HepG2 (cell line): Measurements from ENCODE around the gene PRRT1. TPM values are rescaled to one million over a fixed set of nuclear protein-coding genes. Genes with fewer than 3 reads are reported as not detected.
A peak's percentile ranks its signal among the peaks of the same experiment; 100 is the strongest.

ENCODE experiments used
- ATAC-seq: fragments of 200-7000 bp; cut with Tn5 transposase; 3 replicates; pipeline ENCODE4 v1.9.1; 2020; ENCODE audit warnings: mild to moderate bottlenecking, moderate library complexity
- BruUV-seq: library from RNA; stranded (reverse); fragments of 400-500 nt; replicated peaks from 2 replicates; lab custom pipeline; 2021; lab: Mats Ljungman, UMichigan
- CTCF ChIA-PET: fragments of 300-600 bp; formaldehyde crosslinking; extraction: SDS; loops from one replicate; lab custom pipeline; 2021; ENCODE audit warnings: low total read pairs, inconsistent platforms, low intra/inter-chr PET ratio; lab: Yijun Ruan, JAX
- POLR2A ChIA-PET: fragments of 350-600 bp; sonication (Branson Sonifier 250); formaldehyde crosslinking; loops from one replicate; lab custom pipeline; 2020; ENCODE audit warnings: antibody characterized with exemption, inconsistent platforms; lab: Yijun Ruan, JAX
- DNase-seq: peaks from one replicate; pipeline ENCODE4 v3.0.0-alpha.2; 2015; ENCODE audit warnings: low spot score
- FAIRE-seq: peaks from 3 replicates; lab custom pipeline; 2011; peaks lifted over from hg19 to GRCh38; lab: Jason Lieb, UNC
- H2AFZ ChIP-seq: one replicate; pipeline ENCODE4 v1.6.1; 2011; ENCODE audit warnings: low read length, inconsistent platforms
- H3K27ac ChIP-seq: fragments of 300-600 bp; 3 replicates; pipeline ENCODE4 v1.8.0; 2011; ENCODE audit warnings: mixed run types, mild to moderate bottlenecking, mixed read lengths, low read length, inconsistent platforms; ENCODE audit not compliant: insufficient read depth; ENCODE audit errors: extremely low read length
- H3K27me3 ChIP-seq, 2 experiments: fragments of 200-600 bp in 1 of 2; 2 replicates in 1 of 2; 3 replicates in 1 of 2; pipeline versions ENCODE4 v1.6.0 to v1.8.0; 2011; ENCODE audit warnings: low read length in 2 of 2, mild to moderate bottlenecking in 2 of 2, moderate library complexity in 2 of 2, inconsistent platforms in 1 of 2; ENCODE audit not compliant: insufficient read depth in 2 of 2, control insufficient read depth in 1 of 2
- H3K36me3 ChIP-seq, 2 experiments: fragments of 200-600 bp in 1 of 2; replicated peaks in 1 of 2; 2 replicates in 1 of 2; 3 replicates in 1 of 2; pipeline versions ENCODE4 v1.5.1 to v1.8.0; 2011; ENCODE audit warnings: low read length in 2 of 2, inconsistent platforms in 1 of 2; ENCODE audit not compliant: insufficient read depth in 2 of 2, control insufficient read depth in 1 of 2
- H3K4me1 ChIP-seq: 2 replicates; pipeline ENCODE4 v1.5.1; 2012; ENCODE audit warnings: low read length, inconsistent platforms; ENCODE audit not compliant: insufficient read depth
- H3K4me2 ChIP-seq: 2 replicates; pipeline ENCODE4 v1.6.0; 2011; ENCODE audit warnings: low read depth, low read length, inconsistent platforms
- H3K4me3 ChIP-seq, 3 experiments: fragments of 200-600 bp in 1 of 3; sonication (generic), shearing (Covaris generic) in 1 of 3; replicated peaks in 1 of 3; 2 replicates each; pipeline ENCODE4 v1.5.1; 2011 to 2016; ENCODE audit warnings: low read length in 3 of 3, inconsistent platforms in 2 of 3, low read depth in 2 of 3, mild to moderate bottlenecking in 2 of 3, control low read depth in 1 of 3, mixed read lengths in 1 of 3; ENCODE audit not compliant: insufficient read depth in 1 of 3
- H3K79me2 ChIP-seq: one replicate; pipeline ENCODE4 v1.6.1; 2011; ENCODE audit warnings: low read length, inconsistent platforms; ENCODE audit not compliant: insufficient read depth
- H3K9ac ChIP-seq: 2 replicates; pipeline ENCODE4 v1.6.0; 2011; ENCODE audit warnings: mild to moderate bottlenecking, low read depth, low read length, inconsistent platforms; ENCODE audit not compliant: insufficient read depth
- H3K9me3 ChIP-seq: 2 replicates; pipeline ENCODE4 v1.5.1; 2012; ENCODE audit warnings: mild to moderate bottlenecking, low read length
- H4K20me1 ChIP-seq: 2 replicates; pipeline ENCODE4 v1.6.0; 2011; ENCODE audit warnings: inconsistent platforms, mild to moderate bottlenecking, low read length, moderate library complexity; ENCODE audit not compliant: insufficient read depth
- ATM ChIP-seq: fragments of 450-650 bp; IDR thresholded peaks from 2 replicates; pipeline ENCODE4 v1.7.1; 2017; ENCODE audit warnings: mild to moderate bottlenecking, borderline replicate concordance
- DBP ChIP-seq: sonication (generic); formaldehyde crosslinking; IDR thresholded peaks from 2 replicates; pipeline ENCODE4 v1.4.0; 2020; ENCODE audit warnings: missing genetic modification reagents; ENCODE audit errors: not compliant biosample characterization
- ISL2 ChIP-seq: sonication (generic); formaldehyde crosslinking; IDR thresholded peaks from 2 replicates; pipeline ENCODE4 v1.5.0; 2020; ENCODE audit warnings: missing genetic modification reagents
- MED1 ChIP-seq: sonication (generic); formaldehyde crosslinking; IDR thresholded peaks from 2 replicates; pipeline ENCODE4 v1.4.0; 2020; ENCODE audit warnings: missing genetic modification reagents
- PRPF4 ChIP-seq: fragments of 200-400 bp; formaldehyde crosslinking; IDR thresholded peaks from 2 replicates; pipeline ENCODE4 v1.6.1; 2016; ENCODE audit warnings: low read length, low read depth; ENCODE audit not compliant: poor library complexity, severe bottlenecking
- SAFB2 ChIP-seq: sonication (generic); formaldehyde crosslinking; IDR thresholded peaks from 2 replicates; pipeline ENCODE4 v1.5.1; 2020; ENCODE audit warnings: missing genetic modification reagents, low read depth, mild to moderate bottlenecking, borderline replicate concordance
- SAP130 ChIP-seq: IDR thresholded peaks from 2 replicates; pipeline ENCODE4 v1.6.1; 2016; ENCODE audit warnings: low read depth
- SATB2 ChIP-seq: sonication (generic); formaldehyde crosslinking; IDR thresholded peaks from 2 replicates; pipeline ENCODE4 v1.5.0; 2020; ENCODE audit warnings: missing genetic modification reagents
- SRSF4 ChIP-seq: fragments of 200-400 bp; formaldehyde crosslinking; IDR thresholded peaks from one replicate; pipeline ENCODE4 v1.6.1; 2018; ENCODE audit warnings: mild to moderate bottlenecking, low read depth, low read length, moderate library complexity; ENCODE audit not compliant: poor library complexity, severe bottlenecking
- ZMYM4 ChIP-seq: sonication (generic); formaldehyde crosslinking; IDR thresholded peaks from 2 replicates; pipeline ENCODE4 v1.8.1; 2023; ENCODE audit warnings: mild to moderate bottlenecking, missing genetic modification reagents
- ZNF441 ChIP-seq: sonication (generic); formaldehyde crosslinking; IDR thresholded peaks from 2 replicates; pipeline ENCODE4 v1.7.0; 2021; ENCODE audit warnings: missing genetic modification reagents, borderline replicate concordance
- ZNF629 ChIP-seq: sonication (generic); formaldehyde crosslinking; conservative IDR thresholded peaks from 2 replicates; pipeline ENCODE4 v1.5.0; 2020; ENCODE audit warnings: missing genetic modification reagents
- ZSCAN21 ChIP-seq: sonication (generic); formaldehyde crosslinking; IDR thresholded peaks from 2 replicates; pipeline ENCODE4 v1.8.0; 2022; ENCODE audit warnings: mild to moderate bottlenecking, missing genetic modification reagents, moderate library complexity, borderline replicate concordance
- WGBS: methylation state at CpG from one replicate; pipeline ENCODE4 v1.1.6; 2017; ENCODE audit warnings: low lambda C conversion rate; 5-methylcytosine and 5-hydroxymethylcytosine counted together
- in situ Hi-C: cut with HindIII; loops from 2 replicates; pipeline ENCODE4 v1.10.0; 2017; ENCODE audit warnings: low pct_unique_long_range_greater_than_20kb; ENCODE audit not compliant: extremely low pct_ligation_motif_present
- intact Hi-C: fragments of 100-400 bp; cut with micrococcal nuclease; formaldehyde crosslinking; loops from one replicate; pipeline ENCODE4 v1.10.0; 2022; ENCODE audit not compliant: unreplicated experiment
- polyA plus RNA-seq, 8 experiments: library from polyadenylated mRNA; depleted of rRNA in 3 of 8; stranded (reverse) in 7 of 8; unstranded in 1 of 8; fragments of >200 nt; fragmentation: Illumina TruSeq in 4 of 8; extraction: Trizol in 4 of 8; gene quantifications; 2 replicates each; pipeline versions ENCODE4 v1.2.1 to v1.2.3, GENCODE V29; 2011 to 2016; ENCODE audit warnings: low read depth in 4 of 8, missing spikeins in 1 of 8, mixed read lengths in 1 of 8; ENCODE audit not compliant: insufficient read depth in 1 of 8
- total RNA-seq, 5 experiments: library from RNA; depleted of rRNA; stranded (reverse); fragments of >200 nt; fragmentation: Illumina TruSeq; extraction: Trizol; gene quantifications; 2 replicates each; pipeline ENCODE4 v1.2.3, GENCODE V29; 2016; ENCODE audit warnings: low read depth in 1 of 5
- TF ChIP-seq, protein P1 (sequence below): sonication (generic); formaldehyde crosslinking; IDR thresholded peaks from 2 replicates; pipeline ENCODE4 v1.5.0; 2020; ENCODE audit warnings: missing genetic modification reagents, mild to moderate bottlenecking, borderline replicate concordance
- TF ChIP-seq, protein P2 (sequence below): sonication (generic); formaldehyde crosslinking; IDR thresholded peaks from 2 replicates; pipeline ENCODE4 v1.4.0; 2020; ENCODE audit warnings: missing genetic modification reagents

PRRT1 gene
- total and polyA plus RNA-seq, 2 of the 13 experiments (the other 11 are each of a cell fraction or from before 2014, with no cell fraction given) = 0.64 to 1.4 TPM

- TF ChIP-seq ZSCAN21 = peak; percentile 80; the same call in 1 of the 2 replicates
- TF ChIP-seq ZMYM4 (CRISPR knock-in tag) = peak; percentile 66
- no peak for TF ChIP-seq SRSF4
- TF ChIP-seq ZNF441 = peak; percentile 59; the same call in 1 of the 2 replicates
Observed at GRCh38 chr6:32127717-32128592, 23.8 kb downstream of the PRRT1 start, which contains the start of gene ATF6B (continued).

- no peaks in the 10 kb centered on the region for H3K9me3 ChIP-seq
- peaks cover 25% of the 10 kb centered on the region for H3K79me2 ChIP-seq
- H2AFZ ChIP-seq = no peak overlapping the region
- peak overlapping the region; percentile 93 for H3K4me2 ChIP-seq
- intact Hi-C loops = no loop called here
- H3K36me3 ChIP-seq = peaks cover 0 to 25% of the 10 kb centered on the region in 2 experiments; a peak in 3 of 5 replicates
- H3K4me1 ChIP-seq = peaks cover 33% of the 10 kb centered on the region
- ChIA-PET CTCF (no interaction called here), POLR2A (interaction anchor here (1.1 to 4.4 kb wide), 12 partner anchors 8 to 845 kb away, joined by 3 to 35 read pairs (median 13); partner anchors contain the start of genes AGPAT1, PBX2 and PRRT1)
- FAIRE-seq (no peak), ATAC-seq (no peak; the same call in 2 of the 3 replicates), DNase-seq (no peak)
- H3K9ac ChIP-seq = peak overlapping the region; percentile 86
- H3K4me3 ChIP-seq = peak overlapping the region; percentile 95 to 100 (median 99)
- H3K27me3 ChIP-seq = no peaks in the 10 kb centered on the region; a peak in 2 of 5 replicates
- no TSS peak for BruUV-seq
- in situ Hi-C loops = no loop called here
- 13% methylated on average over 9 of the region's 9 CpGs for WGBS
- H3K27ac ChIP-seq = peak overlapping the region; percentile 81
- no peaks in the 10 kb centered on the region for H4K20me1 ChIP-seq
- TF ChIP-seq, protein P1, sequence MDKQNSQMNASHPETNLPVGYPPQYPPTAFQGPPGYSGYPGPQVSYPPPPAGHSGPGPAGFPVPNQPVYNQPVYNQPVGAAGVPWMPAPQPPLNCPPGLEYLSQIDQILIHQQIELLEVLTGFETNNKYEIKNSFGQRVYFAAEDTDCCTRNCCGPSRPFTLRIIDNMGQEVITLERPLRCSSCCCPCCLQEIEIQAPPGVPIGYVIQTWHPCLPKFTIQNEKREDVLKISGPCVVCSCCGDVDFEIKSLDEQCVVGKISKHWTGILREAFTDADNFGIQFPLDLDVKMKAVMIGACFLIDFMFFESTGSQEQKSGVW (CRISPR knock-in tag) = no peak
- TF ChIP-seq SATB2 (0 out of 2 replicates have a peak, but pooled peaks have one; percentile 68), DBP (CRISPR knock-in tag) (peak; percentile 22), ZNF629 (0 out of 2 replicates have a peak, but pooled peaks have one; percentile 11), MED1 (CRISPR knock-in tag) (0 out of 2 replicates have a peak, but pooled peaks have one; percentile 6), ISL2 (CRISPR knock-in tag) (peak; percentile 16; the same call in 1 of the 2 replicates), ATM (no peak), SAP130 (no peak), PRPF4 (no peak), SAFB2 (CRISPR knock-in tag) (0 out of 2 replicates have a peak, but pooled peaks have one; percentile 27)
- TF ChIP-seq, protein P2, sequence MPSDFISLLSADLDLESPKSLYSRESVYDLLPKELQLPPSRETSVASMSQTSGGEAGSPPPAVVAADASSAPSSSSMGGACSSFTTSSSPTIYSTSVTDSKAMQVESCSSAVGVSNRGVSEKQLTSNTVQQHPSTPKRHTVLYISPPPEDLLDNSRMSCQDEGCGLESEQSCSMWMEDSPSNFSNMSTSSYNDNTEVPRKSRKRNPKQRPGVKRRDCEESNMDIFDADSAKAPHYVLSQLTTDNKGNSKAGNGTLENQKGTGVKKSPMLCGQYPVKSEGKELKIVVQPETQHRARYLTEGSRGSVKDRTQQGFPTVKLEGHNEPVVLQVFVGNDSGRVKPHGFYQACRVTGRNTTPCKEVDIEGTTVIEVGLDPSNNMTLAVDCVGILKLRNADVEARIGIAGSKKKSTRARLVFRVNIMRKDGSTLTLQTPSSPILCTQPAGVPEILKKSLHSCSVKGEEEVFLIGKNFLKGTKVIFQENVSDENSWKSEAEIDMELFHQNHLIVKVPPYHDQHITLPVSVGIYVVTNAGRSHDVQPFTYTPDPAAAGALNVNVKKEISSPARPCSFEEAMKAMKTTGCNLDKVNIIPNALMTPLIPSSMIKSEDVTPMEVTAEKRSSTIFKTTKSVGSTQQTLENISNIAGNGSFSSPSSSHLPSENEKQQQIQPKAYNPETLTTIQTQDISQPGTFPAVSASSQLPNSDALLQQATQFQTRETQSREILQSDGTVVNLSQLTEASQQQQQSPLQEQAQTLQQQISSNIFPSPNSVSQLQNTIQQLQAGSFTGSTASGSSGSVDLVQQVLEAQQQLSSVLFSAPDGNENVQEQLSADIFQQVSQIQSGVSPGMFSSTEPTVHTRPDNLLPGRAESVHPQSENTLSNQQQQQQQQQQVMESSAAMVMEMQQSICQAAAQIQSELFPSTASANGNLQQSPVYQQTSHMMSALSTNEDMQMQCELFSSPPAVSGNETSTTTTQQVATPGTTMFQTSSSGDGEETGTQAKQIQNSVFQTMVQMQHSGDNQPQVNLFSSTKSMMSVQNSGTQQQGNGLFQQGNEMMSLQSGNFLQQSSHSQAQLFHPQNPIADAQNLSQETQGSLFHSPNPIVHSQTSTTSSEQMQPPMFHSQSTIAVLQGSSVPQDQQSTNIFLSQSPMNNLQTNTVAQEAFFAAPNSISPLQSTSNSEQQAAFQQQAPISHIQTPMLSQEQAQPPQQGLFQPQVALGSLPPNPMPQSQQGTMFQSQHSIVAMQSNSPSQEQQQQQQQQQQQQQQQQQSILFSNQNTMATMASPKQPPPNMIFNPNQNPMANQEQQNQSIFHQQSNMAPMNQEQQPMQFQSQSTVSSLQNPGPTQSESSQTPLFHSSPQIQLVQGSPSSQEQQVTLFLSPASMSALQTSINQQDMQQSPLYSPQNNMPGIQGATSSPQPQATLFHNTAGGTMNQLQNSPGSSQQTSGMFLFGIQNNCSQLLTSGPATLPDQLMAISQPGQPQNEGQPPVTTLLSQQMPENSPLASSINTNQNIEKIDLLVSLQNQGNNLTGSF = 0 out of 2 replicates have a peak, but pooled peaks have one; percentile 13
Observed at GRCh38 chr6:32127409-32127716, 24.4 kb downstream of the PRRT1 start.
